Body of pancreas (tissue), 4 donors: ENCODE measurements around the gene GALNT17.

ENCODE experiments used
- POLR2A ChIP-seq, 3 donors: fragments of 450-650 bp; IDR thresholded peaks; one replicate each; pipeline ENCODE4 v1.6.1; 2016; ENCODE audit warnings: antibody characterized with exemption in 3 of 3, mild to moderate bottlenecking in 2 of 3
- TF ChIP-seq, protein P1 (sequence below), 7 experiments: fragments of 450-650 bp in 4 of 7; fragments of 200-600 bp in 3 of 7; sonication (generic) in 3 of 7; IDR thresholded peaks; one replicate each; pipeline ENCODE4 v1.5.1; 2016 to 2019; ENCODE audit warnings: antibody characterized with exemption in 7 of 7

DNA sequence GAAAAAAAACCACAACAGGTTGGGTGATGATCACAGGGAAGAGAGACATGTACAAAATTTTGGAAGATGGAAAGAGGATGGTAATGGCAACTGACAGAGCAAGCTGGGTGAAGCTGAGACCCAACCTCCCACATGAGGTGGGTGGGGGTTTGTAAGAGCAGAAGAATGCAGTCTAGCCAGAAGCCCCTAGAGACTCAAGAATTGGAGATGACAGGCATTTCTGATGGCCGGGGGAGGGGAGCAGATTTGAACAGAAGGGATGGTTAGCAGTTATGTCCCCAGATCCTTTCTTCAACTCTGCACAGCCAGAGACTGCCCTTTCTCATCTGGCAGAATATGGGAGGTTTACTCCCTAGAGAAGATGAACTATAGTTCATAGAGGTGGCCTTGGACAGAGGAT lies 208.0 kb downstream of the GALNT17 start:
- no peak for TF ChIP-seq POLR2A (IDR thresholded peaks at IDR 0.05)
- TF ChIP-seq, protein P1, sequence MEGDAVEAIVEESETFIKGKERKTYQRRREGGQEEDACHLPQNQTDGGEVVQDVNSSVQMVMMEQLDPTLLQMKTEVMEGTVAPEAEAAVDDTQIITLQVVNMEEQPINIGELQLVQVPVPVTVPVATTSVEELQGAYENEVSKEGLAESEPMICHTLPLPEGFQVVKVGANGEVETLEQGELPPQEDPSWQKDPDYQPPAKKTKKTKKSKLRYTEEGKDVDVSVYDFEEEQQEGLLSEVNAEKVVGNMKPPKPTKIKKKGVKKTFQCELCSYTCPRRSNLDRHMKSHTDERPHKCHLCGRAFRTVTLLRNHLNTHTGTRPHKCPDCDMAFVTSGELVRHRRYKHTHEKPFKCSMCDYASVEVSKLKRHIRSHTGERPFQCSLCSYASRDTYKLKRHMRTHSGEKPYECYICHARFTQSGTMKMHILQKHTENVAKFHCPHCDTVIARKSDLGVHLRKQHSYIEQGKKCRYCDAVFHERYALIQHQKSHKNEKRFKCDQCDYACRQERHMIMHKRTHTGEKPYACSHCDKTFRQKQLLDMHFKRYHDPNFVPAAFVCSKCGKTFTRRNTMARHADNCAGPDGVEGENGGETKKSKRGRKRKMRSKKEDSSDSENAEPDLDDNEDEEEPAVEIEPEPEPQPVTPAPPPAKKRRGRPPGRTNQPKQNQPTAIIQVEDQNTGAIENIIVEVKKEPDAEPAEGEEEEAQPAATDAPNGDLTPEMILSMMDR (IDR thresholded peaks at IDR 0.05): no peak
